Amniotic stem cell (primary cell): ENCODE measurements around the gene MLIP.

Experiments used
- DNase-seq: peaks from one replicate; lab custom pipeline; 2025; lab: John Stamatoyannopoulos, UW

The MLIP gene

GRCh38 chr6:54095723-54096122 is 15.5 kb upstream of the MLIP start:
- DNase-seq = no peak

DNA sequence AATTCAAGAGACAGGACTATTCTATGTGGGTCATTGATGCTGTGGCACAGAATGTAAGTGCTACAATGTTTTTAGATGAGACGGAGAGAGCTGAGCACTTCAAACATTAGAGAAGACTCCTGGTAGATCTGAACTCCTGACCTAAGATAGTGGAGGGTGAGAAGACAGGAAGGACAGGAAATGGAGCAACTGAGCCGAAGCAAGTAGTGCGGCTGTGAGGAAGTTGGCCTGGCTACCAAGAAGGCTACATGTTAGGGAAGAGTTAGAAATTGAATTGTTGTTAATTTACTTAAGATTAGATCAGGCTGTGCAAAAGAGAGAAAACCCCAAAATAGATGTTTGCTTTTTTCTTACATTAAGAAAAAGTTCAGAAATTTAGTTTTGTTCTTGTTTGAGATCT is 14.4 kb upstream of the MLIP start:
- no peak for DNase-seq

DNA sequence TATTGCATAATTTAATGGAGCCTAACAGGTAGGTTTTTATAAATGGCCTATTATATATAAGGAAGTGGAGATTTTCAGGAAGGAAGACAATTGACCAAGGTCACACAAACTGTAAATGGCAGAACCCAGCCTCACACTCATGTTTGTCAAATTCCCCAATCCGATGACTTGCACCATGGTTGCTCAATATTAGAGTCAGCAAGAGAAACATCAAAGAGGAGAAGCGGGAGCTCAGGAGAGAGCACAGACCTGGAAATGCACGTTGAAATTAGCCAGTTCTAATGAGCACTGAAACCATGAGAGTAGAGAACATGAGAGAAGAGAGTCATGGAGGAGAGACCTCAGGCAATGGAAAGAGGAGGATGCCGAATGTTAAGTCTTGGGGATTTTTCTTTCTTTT is 13.5 kb upstream of the MLIP start:
- DNase-seq = no peak

DNA sequence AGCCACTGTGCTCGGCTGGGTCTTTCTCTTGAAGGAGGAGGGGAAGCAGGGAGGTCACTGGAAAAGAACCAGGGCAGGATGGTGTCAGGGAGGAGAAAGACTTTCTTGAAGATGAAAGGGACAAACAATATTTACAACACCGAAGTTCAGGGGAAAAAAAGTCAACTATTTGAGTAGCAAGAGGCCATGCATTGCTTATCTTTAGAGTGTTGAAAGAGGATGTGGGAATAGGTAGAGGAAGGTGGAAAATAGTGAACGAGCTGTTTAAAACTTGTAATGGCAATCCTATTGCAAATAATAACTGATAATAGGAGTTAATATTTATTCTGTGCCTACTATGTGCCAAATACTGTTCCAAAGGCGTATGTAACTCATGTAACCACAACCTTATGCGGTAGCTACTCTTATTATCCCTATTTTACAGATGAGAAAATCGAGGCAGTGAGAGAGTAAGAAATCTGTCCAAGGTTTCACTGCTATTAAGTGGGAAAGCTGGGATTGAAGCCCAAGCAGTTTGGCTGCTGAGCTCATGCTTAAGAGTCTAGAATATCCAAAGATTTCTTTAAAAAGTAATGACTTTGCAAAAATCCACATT is 12.7 kb upstream of the MLIP start:
- DNase-seq = no peak

- DNase-seq = no peak
Measured at GRCh38 chr6:54099225-54099624, 12.0 kb upstream of the MLIP start.

GRCh38 chr6:54100411-54101006 is 10.7 kb upstream of the MLIP start:
- no peak for DNase-seq

DNA sequence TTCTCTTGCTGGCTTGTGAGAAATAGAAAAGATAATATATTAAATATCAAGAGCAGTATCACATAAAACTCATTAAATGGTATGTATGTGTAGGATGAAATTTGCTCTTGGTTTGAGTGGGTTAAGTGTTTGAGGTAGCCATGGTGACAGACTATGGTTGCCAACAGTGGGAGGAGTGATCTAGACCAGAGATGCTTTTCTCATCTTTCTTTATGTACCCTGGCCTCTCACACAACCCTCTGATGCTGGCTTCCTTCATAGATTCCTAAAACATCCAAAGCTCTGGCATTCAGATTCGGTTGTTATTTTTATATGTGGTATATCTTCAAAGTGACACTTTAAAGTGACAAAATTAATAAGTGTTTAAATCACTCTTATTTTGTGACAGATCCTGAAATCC is 9.0 kb upstream of the MLIP start:
- no peak for DNase-seq

DNA sequence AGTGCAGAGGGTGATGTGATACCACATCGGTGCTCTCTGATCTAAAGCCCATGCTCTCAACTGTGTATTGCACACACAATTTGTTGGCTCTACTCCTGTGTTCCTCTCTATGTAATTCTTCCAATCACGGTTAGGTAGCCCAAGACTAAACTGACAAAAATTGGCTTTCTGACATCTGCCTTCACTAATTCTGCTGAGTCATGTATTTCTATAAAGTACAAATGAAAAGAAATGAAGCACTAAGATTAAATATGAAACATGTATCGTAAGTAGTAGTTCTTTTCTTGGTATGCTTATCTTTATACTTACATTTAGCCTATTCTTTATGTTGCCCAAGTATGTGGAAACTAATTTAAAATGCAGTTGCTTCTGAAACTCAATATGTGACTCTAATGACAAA is 7.7 kb upstream of the MLIP start:
- DNase-seq = no peak

GRCh38 chr6:54106727-54107126 is 4.5 kb upstream of the MLIP start:
- DNase-seq = no peak

GRCh38 chr6:54107470-54108090 is 3.7 kb upstream of the MLIP start:
- DNase-seq = no peak

DNA sequence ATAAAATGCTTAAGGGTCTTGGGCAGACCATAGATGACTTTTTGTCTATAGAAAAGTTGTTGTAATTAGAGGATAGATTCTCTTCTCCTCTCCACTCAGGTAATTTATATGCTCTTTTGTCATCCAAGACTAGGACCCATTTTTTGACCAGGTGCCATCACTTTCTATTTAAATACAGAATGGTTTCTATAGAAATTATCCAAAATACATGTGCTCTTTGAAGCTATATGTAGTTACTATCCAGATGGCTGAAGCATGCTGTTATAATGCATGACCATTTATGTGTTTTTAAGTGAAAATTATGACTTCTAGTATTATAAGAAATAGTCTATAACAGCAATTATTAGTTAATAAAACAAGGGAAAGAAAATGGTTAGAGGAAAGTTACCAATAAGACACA is 3.0 kb upstream of the MLIP start:
- DNase-seq = no peak

- no peak for DNase-seq
Measured at GRCh38 chr6:54109586-54109985, 1.7 kb upstream of the MLIP start.

- DNase-seq = no peak
Measured at GRCh38 chr6:54112151-54112650, 958 bp downstream of the MLIP start.

- DNase-seq = no peak
Measured at GRCh38 chr6:54114991-54115390, 3.7 kb downstream of the MLIP start.

- DNase-seq = no peak
Measured at GRCh38 chr6:54115966-54116365, 4.7 kb downstream of the MLIP start.

DNA sequence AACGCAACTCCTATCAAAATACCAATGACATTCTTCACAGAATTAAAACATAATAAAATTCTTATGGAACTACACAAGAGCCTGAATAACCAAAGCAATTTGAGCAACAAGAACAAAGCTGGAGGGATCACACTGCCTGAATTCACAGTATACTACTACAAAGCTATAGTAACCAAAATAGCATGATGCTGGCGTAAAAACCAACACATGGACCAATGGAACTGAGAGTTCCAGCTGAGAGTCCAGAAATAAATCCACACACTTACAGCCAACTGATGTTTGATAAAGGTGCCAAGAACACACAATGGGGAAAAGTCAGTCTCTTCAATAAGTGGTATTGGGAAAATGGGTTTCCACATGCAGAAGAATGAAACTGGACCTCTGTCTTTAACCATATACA is 6.9 kb downstream of the MLIP start:
- DNase-seq = no peak

GRCh38 chr6:54125493-54125892 is 14.2 kb downstream of the MLIP start:
- no peak for DNase-seq

- no peak for DNase-seq
Measured at GRCh38 chr6:54130179-54130578, 18.9 kb downstream of the MLIP start.

GRCh38 chr6:54132587-54132986 is 21.3 kb downstream of the MLIP start:
- DNase-seq = no peak

DNA sequence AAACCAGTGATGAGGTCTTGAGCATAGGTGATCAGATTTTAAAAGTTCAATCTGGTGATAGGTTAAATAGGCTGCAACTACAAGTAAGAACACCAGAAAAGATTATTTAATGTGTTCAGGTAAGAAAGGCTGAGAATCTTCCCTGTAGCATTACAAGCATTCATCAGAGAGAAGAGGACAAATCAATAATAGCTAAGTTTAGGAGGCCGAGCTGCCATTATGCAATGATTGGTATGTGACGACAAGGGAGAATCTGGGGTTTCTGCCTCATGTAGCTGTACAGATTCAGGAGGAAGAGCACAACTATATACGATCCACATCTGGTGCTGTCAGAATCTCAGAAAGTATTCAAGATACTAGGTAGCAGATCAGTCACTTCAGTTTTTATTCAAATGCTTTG is 21.9 kb downstream of the MLIP start:
- no peak for DNase-seq

- DNase-seq = no peak
Measured at GRCh38 chr6:54134935-54135334, 23.7 kb downstream of the MLIP start.

GRCh38 chr6:54135665-54136369 is 24.6 kb downstream of the MLIP start:
- no peak for DNase-seq

GRCh38 chr6:54138795-54139194 is 27.6 kb downstream of the MLIP start:
- DNase-seq = no peak
